Measurements from ENCODE around the gene OR4D2.

- TF ChIP-seq EZH2 (IDR thresholded peaks at IDR 0.05; ENCODE audit: insufficient read depth, poor library complexity, severe bottlenecking) (no peak), EZH2phosphoT487 (IDR thresholded peaks at IDR 0.05; ENCODE audit: insufficient read depth, low read depth) (no peak)
These were observed 22.0 kb upstream of the OR4D2 start for GRCh38 chr17:58144801-58145200.

Data from GM23248 (cell line).